Hepatocyte (in vitro differentiated cells): ENCODE measurements around the gene GRHPR. TPM values are rescaled to one million over a fixed set of nuclear protein-coding genes. Genes with fewer than 3 reads are reported as not detected.
A peak's percentile ranks its signal among the peaks of the same experiment; 100 is the strongest.

Source experiments
- DNase-seq: peaks from one replicate; pipeline ENCODE4 v3.0.0-alpha.2; 2016; ENCODE audit warnings: low spot score
- H2AFZ ChIP-seq: fragments of 200-600 bp; sonication (generic); 2 replicates; pipeline ENCODE4 v1.6.0; 2016; ENCODE audit warnings: antibody characterized with exemption, mild to moderate bottlenecking
- H3K27ac ChIP-seq: fragments of 200-600 bp; sonication (generic); 2 replicates; pipeline ENCODE4 v1.5.1; 2016; ENCODE audit warnings: mild to moderate bottlenecking
- H3K27me3 ChIP-seq: fragments of 200-600 bp; sonication (generic); 2 replicates; pipeline ENCODE4 v1.6.1; 2016
- H3K36me3 ChIP-seq: fragments of 200-600 bp; sonication (generic); replicated peaks from 2 replicates; pipeline ENCODE4 v1.5.1; 2016; ENCODE audit warnings: low read depth; ENCODE audit not compliant: insufficient read depth
- H3K4me1 ChIP-seq: fragments of 200-600 bp; sonication (generic); 2 replicates; pipeline ENCODE4 v1.5.1; 2016; ENCODE audit warnings: mild to moderate bottlenecking, moderate library complexity; ENCODE audit not compliant: insufficient read depth
- H3K4me2 ChIP-seq: fragments of 200-600 bp; sonication (generic); 2 replicates; pipeline ENCODE4 v1.6.0; 2016
- H3K4me3 ChIP-seq: fragments of 200-600 bp; sonication (generic); 2 replicates; pipeline ENCODE4 v1.5.1; 2016; ENCODE audit warnings: mild to moderate bottlenecking
- H3K79me2 ChIP-seq: fragments of 200-600 bp; sonication (generic); 2 replicates; pipeline ENCODE4 v1.6.0; 2017; ENCODE audit warnings: mild to moderate bottlenecking
- H3K9me2 ChIP-seq: fragments of 200-600 bp; sonication (generic); replicated peaks from 2 replicates; pipeline ENCODE4 v1.6.0; 2017; ENCODE audit warnings: mild to moderate bottlenecking; ENCODE audit not compliant: insufficient read depth
- H3K9me3 ChIP-seq: fragments of 200-600 bp; sonication (generic); 2 replicates; pipeline ENCODE4 v1.5.1; 2016; ENCODE audit warnings: low read depth, mild to moderate bottlenecking
- H4K20me1 ChIP-seq: fragments of 200-600 bp; sonication (generic); 2 replicates; pipeline ENCODE4 v1.6.0; 2016; ENCODE audit warnings: mild to moderate bottlenecking; ENCODE audit not compliant: insufficient read depth, poor library complexity, severe bottlenecking
- CTCF ChIP-seq: fragments of 200-600 bp; sonication (generic); IDR thresholded peaks from 2 replicates; pipeline ENCODE4 v1.5.1; 2016; ENCODE audit warnings: antibody characterized with exemption, mild to moderate bottlenecking; ENCODE audit not compliant: poor library complexity
- EZH2 ChIP-seq: fragments of 200-600 bp; sonication (generic); IDR thresholded peaks from 2 replicates; pipeline ENCODE4 v1.6.1; 2016; ENCODE audit warnings: antibody characterized with exemption, mild to moderate bottlenecking, borderline replicate concordance
- EZH2phosphoT487 ChIP-seq: fragments of 200-600 bp; sonication (generic); IDR thresholded peaks from one replicate; pipeline ENCODE4 v1.6.1; 2018; ENCODE audit warnings: antibody characterized with exemption, mild to moderate bottlenecking, low read depth, moderate library complexity; ENCODE audit not compliant: unreplicated experiment, severe bottlenecking
- WGBS: methylation state at CpG from one replicate; pipeline ENCODE4 v1.1.6; 2016; ENCODE audit warnings: low lambda C conversion rate; ENCODE audit errors: missing lambda C conversion rate; 5-methylcytosine and 5-hydroxymethylcytosine counted together
- polyA plus RNA-seq: library from polyadenylated mRNA; unstranded; fragments of >200 nt; fragmentation: Nextera tagmentation; extraction: Ambion mirVana; gene quantifications from 2 replicates; pipeline ENCODE4 v1.2.1, GENCODE V29; 2016
- total RNA-seq: library from RNA; depleted of rRNA; stranded (reverse); fragments of >200 nt; gene quantifications from 2 replicates; pipeline ENCODE4 v1.2.3, GENCODE V29; 2014

GRHPR gene
- total and polyA plus RNA-seq, 2 experiments from 2014 or later = 137 to 168 TPM

- WGBS = 87% methylated on average over 10 of the region's 10 CpGs
- no peaks in the 10 kb centered on the region for H3K9me2 ChIP-seq
- H3K4me2 ChIP-seq = no peak overlapping the region
- H3K27me3 ChIP-seq = no peaks in the 10 kb centered on the region
- H3K36me3 ChIP-seq = no peaks in the 10 kb centered on the region
- no peak for DNase-seq
- no peaks in the 10 kb centered on the region for H4K20me1 ChIP-seq
- no peaks in the 10 kb centered on the region for H3K79me2 ChIP-seq
- H3K4me1 ChIP-seq = peaks cover under 1% of the 10 kb centered on the region
- no peak overlapping the region for H3K4me3 ChIP-seq
- H3K9me3 ChIP-seq = no peaks in the 10 kb centered on the region
- TF ChIP-seq CTCF = no peak
- TF ChIP-seq EZH2 = no peak
- no peak for TF ChIP-seq EZH2phosphoT487
- no peak overlapping the region for H2AFZ ChIP-seq
- H3K27ac ChIP-seq = no peak overlapping the region
These were observed 16.6 kb upstream of the GRHPR start for GRCh38 chr9:37405764-37406380.

GRCh38 chr9:37406603-37407401, 15.7 kb upstream of the GRHPR start:
- Histone ChIP-seq H3K36me3 (no peaks in the 10 kb centered on the region), H3K4me3 (no peak overlapping the region), H3K4me2 (no peak overlapping the region), H4K20me1 (no peaks in the 10 kb centered on the region), H3K79me2 (no peaks in the 10 kb centered on the region), H3K4me1 (peaks cover 6% of the 10 kb centered on the region), H3K27ac (no peak overlapping the region), H3K9me3 (no peaks in the 10 kb centered on the region), H2AFZ (no peak overlapping the region), H3K27me3 (no peaks in the 10 kb centered on the region), H3K9me2 (no peaks in the 10 kb centered on the region)
- no peak for DNase-seq
- 93% methylated on average over 11 of the region's 11 CpGs for WGBS
- TF ChIP-seq EZH2 = no peak
- no peak for TF ChIP-seq CTCF
- TF ChIP-seq EZH2phosphoT487 = no peak

DNA sequence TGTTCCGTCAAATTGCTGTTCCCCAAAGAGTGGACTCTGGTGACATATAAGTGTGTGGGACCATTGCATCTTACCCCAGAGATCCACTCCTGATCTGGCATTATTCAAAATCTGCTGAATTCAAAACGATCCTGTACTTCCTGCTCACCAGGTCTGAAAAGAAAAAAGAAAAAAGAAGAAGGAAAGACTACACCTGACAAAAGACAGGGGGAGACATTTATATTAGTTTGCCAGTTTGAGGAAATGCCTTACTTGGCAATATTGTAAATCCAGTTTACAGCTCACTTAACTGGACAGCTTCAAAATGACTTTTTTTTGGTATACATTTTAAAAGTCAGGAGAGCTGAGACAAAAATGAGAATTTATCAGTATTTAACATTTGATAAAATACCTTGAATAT, 15.0 kb upstream of the GRHPR start:
- Histone ChIP-seq H3K4me2 (no peak overlapping the region), H3K27ac (no peak overlapping the region), H3K4me1 (peaks cover 6% of the 10 kb centered on the region), H3K79me2 (no peaks in the 10 kb centered on the region), H3K36me3 (no peaks in the 10 kb centered on the region), H4K20me1 (no peaks in the 10 kb centered on the region), H3K27me3 (no peaks in the 10 kb centered on the region), H2AFZ (no peak overlapping the region), H3K9me3 (no peaks in the 10 kb centered on the region), H3K4me3 (no peak overlapping the region), H3K9me2 (no peaks in the 10 kb centered on the region)
- no peak for DNase-seq
- WGBS = 64% methylated on average over 2 of the region's 2 CpGs
- no peak for TF ChIP-seq EZH2phosphoT487
- TF ChIP-seq EZH2 = no peak
- TF ChIP-seq CTCF = peak; percentile 30
